ENCODE results near the gene CDH1.
"Not testable (repeated sequence)": the region's sequence is repeated elsewhere in the genome, so short reads cannot be mapped to it uniquely, and the experiment has no call there.

Gene CDH1

GRCh38 chr16:68704232-68704867 lies 32.7 kb upstream of the CDH1 start:
- no peak overlapping the region for H3K4me3 ChIP-seq (ENCODE audit: low read depth, low read length)
- peak; percentile 83 for DNase-seq (ENCODE audit: low read depth)

GRCh38 chr16:68707340-68708152 lies 29.5 kb upstream of the CDH1 start:
- peak; percentile 34 for TF ChIP-seq CTCF (conservative IDR thresholded peaks at IDR 0.05; ENCODE audit: low read depth, low read length)
- DNase-seq (ENCODE audit: low read depth), result peak; percentile 37
- no peak overlapping the region for H3K4me3 ChIP-seq (ENCODE audit: low read depth, low read length)

More at GRCh38 chr16:68704232-68704867, 32.7 kb upstream of the CDH1 start:
- TF ChIP-seq CTCF (conservative IDR thresholded peaks at IDR 0.05; ENCODE audit: low read depth, low read length), result peak; percentile 95

GRCh38 chr16:68710211-68710610 lies 26.9 kb upstream of the CDH1 start:
- no peak for TF ChIP-seq CTCF (conservative IDR thresholded peaks at IDR 0.05; ENCODE audit: low read depth, low read length)
- no peak overlapping the region for H3K4me3 ChIP-seq (ENCODE audit: low read depth, low read length)
- DNase-seq (ENCODE audit: low read depth), result no peak

- H3K4me3 ChIP-seq (ENCODE audit: low read depth, low read length), result no peak overlapping the region
- TF ChIP-seq CTCF (conservative IDR thresholded peaks at IDR 0.05; ENCODE audit: low read depth, low read length), result no peak
- no peak for DNase-seq (ENCODE audit: low read depth)
These were observed 25.5 kb upstream of the CDH1 start for GRCh38 chr16:68711421-68712139.

- no peak for DNase-seq (ENCODE audit: low read depth)
- TF ChIP-seq CTCF (conservative IDR thresholded peaks at IDR 0.05; ENCODE audit: low read depth, low read length), result no peak
- no peak overlapping the region for H3K4me3 ChIP-seq (ENCODE audit: low read depth, low read length)
These were observed 23.7 kb upstream of the CDH1 start for GRCh38 chr16:68713361-68713760.

GRCh38 chr16:68715471-68715870 lies 21.6 kb upstream of the CDH1 start:
- DNase-seq (ENCODE audit: low read depth), result peak; percentile 70
- H3K4me3 ChIP-seq (ENCODE audit: low read depth, low read length), result no peak overlapping the region
- no peak for TF ChIP-seq CTCF (conservative IDR thresholded peaks at IDR 0.05; ENCODE audit: low read depth, low read length)

- not testable (repeated sequence) for H3K4me3 ChIP-seq (ENCODE audit: low read depth, low read length); DNase-seq (ENCODE audit: low read depth)
These were observed 20.6 kb upstream of the CDH1 start for GRCh38 chr16:68716516-68716915.

All from choroid plexus epithelial cell (primary cell).